GM23248 (cell line): ENCODE results near the gene CEP85. TPM values are rescaled to one million over a fixed set of nuclear protein-coding genes. Genes with fewer than 3 reads are reported as not detected.

Experiments
- DNase-seq: peaks from one replicate; pipeline ENCODE4 v3.0.0-alpha.2; 2015
- H2AFZ ChIP-seq: fragments of 200-600 bp; sonication (generic); 2 replicates; pipeline ENCODE4 v1.6.1; 2016; ENCODE audit warnings: antibody characterized with exemption
- H3F3A ChIP-seq: fragments of 200-600 bp; sonication (generic); 2 replicates; pipeline ENCODE4 v1.6.1; 2016; ENCODE audit warnings: mild to moderate bottlenecking, antibody characterized with exemption, mixed run types; ENCODE audit not compliant: insufficient read depth
- H3K27ac ChIP-seq: fragments of 200-600 bp; sonication (generic); 2 replicates; pipeline ENCODE4 v1.5.1; 2016; ENCODE audit warnings: mild to moderate bottlenecking
- H3K27me3 ChIP-seq: fragments of 200-600 bp; sonication (generic); replicated peaks from 2 replicates; pipeline ENCODE4 v1.6.1; 2016; ENCODE audit warnings: mild to moderate bottlenecking; ENCODE audit not compliant: insufficient read depth
- H3K36me3 ChIP-seq: fragments of 200-600 bp; sonication (generic); 2 replicates; pipeline ENCODE4 v1.6.1; 2016; ENCODE audit warnings: low read depth, mild to moderate bottlenecking
- H3K4me1 ChIP-seq: fragments of 200-600 bp; sonication (generic); 2 replicates; pipeline ENCODE4 v1.6.1; 2016; ENCODE audit warnings: mild to moderate bottlenecking; ENCODE audit not compliant: insufficient read depth
- H3K4me2 ChIP-seq: fragments of 200-600 bp; sonication (generic); one replicate; pipeline ENCODE4 v1.6.1; 2016; ENCODE audit warnings: mild to moderate bottlenecking; ENCODE audit not compliant: unreplicated experiment
- H3K4me3 ChIP-seq: fragments of 200-600 bp; sonication (generic); 2 replicates; pipeline ENCODE4 v1.5.1; 2016; ENCODE audit warnings: mild to moderate bottlenecking
- H3K79me2 ChIP-seq: fragments of 200-600 bp; sonication (generic); 2 replicates; pipeline ENCODE4 v1.6.1; 2016; ENCODE audit warnings: mild to moderate bottlenecking; ENCODE audit not compliant: insufficient read depth
- H3K9ac ChIP-seq: fragments of 200-600 bp; sonication (generic); 2 replicates; pipeline ENCODE4 v1.6.1; 2016; ENCODE audit warnings: mild to moderate bottlenecking
- H3K9me2 ChIP-seq: fragments of 200-600 bp; sonication (generic); 2 replicates; pipeline ENCODE4 v1.6.1; 2016; ENCODE audit warnings: mixed run types, mild to moderate bottlenecking, moderate library complexity; ENCODE audit not compliant: insufficient read depth
- H3K9me3 ChIP-seq: fragments of 200-600 bp; sonication (generic); one replicate; pipeline ENCODE4 v1.6.1; 2017; ENCODE audit warnings: low read depth
- H4K20me1 ChIP-seq: fragments of 200-600 bp; sonication (generic); 2 replicates; pipeline ENCODE4 v1.6.0; 2016; ENCODE audit not compliant: insufficient read depth
- EZH2 ChIP-seq: fragments of 200-600 bp; sonication (generic); IDR thresholded peaks from 2 replicates; pipeline ENCODE4 v1.6.1; 2018; ENCODE audit warnings: antibody characterized with exemption, mild to moderate bottlenecking; ENCODE audit not compliant: insufficient read depth, poor library complexity, severe bottlenecking
- EZH2phosphoT487 ChIP-seq: fragments of 200-600 bp; sonication (generic); IDR thresholded peaks from 2 replicates; pipeline ENCODE4 v1.6.1; 2018; ENCODE audit warnings: antibody characterized with exemption, moderate library complexity, mild to moderate bottlenecking, low read depth; ENCODE audit not compliant: insufficient read depth
- WGBS, 2 experiments: methylation state at CpG; one replicate each; pipeline ENCODE4 v1.1.6; 2015 to 2017; ENCODE audit warnings: low lambda C conversion rate in 2 of 2, low coverage in 1 of 2; ENCODE audit errors: missing lambda C conversion rate in 2 of 2; 5-methylcytosine and 5-hydroxymethylcytosine counted together
- in situ Hi-C: fragments of 300-500 bp; cut with MboI; formaldehyde crosslinking; loops from 2 replicates; pipeline ENCODE4 v1.15.0; 2020
- polyA plus RNA-seq: library from polyadenylated mRNA; unstranded; fragments of >200 nt; fragmentation: Nextera tagmentation; extraction: Ambion mirVana; gene quantifications from 2 replicates; pipeline ENCODE4 v1.2.1, GENCODE V29; 2016
- total RNA-seq: library from RNA; depleted of rRNA; stranded (reverse); fragments of >200 nt; shearing (Covaris generic); gene quantifications from 2 replicates; pipeline ENCODE4 v1.2.3, GENCODE V29; 2014; rRNA removed

Gene CEP85, protein sequence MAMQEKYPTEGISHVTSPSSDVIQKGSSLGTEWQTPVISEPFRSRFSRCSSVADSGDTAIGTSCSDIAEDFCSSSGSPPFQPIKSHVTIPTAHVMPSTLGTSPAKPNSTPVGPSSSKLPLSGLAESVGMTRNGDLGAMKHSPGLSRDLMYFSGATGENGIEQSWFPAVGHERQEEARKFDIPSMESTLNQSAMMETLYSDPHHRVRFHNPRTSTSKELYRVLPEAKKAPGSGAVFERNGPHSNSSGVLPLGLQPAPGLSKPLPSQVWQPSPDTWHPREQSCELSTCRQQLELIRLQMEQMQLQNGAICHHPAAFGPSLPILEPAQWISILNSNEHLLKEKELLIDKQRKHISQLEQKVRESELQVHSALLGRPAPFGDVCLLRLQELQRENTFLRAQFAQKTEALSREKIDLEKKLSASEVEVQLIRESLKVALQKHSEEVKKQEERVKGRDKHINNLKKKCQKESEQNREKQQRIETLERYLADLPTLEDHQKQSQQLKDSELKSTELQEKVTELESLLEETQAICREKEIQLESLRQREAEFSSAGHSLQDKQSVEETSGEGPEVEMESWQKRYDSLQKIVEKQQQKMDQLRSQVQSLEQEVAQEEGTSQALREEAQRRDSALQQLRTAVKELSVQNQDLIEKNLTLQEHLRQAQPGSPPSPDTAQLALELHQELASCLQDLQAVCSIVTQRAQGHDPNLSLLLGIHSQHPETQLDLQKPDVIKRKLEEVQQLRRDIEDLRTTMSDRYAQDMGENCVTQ
- total RNA-seq (6.2 TPM in 2 replicates), polyA plus RNA-seq (4.6 and 5.0 TPM in 2 replicates)

- peak; percentile 99 for DNase-seq
- Histone ChIP-seq H3F3A (peaks cover 9% of the 10 kb centered on the region; the same call in 1 of the 2 replicates), H3K4me2 (peak within 1 kb of the TSS; percentile 92), H3K27me3 (no peaks in the 10 kb centered on the region), H3K9me2 (no peaks in the 10 kb centered on the region), H3K4me1 (peaks cover 6% of the 10 kb centered on the region), H3K79me2 (peaks cover 42% of the 10 kb centered on the region), H2AFZ (peak within 1 kb of the TSS; percentile 96), H3K36me3 (no peaks in the 10 kb centered on the region), H3K4me3 (peak within 1 kb of the TSS; percentile 94), H3K9ac (peak within 1 kb of the TSS; percentile 80), H4K20me1 (no peaks in the 10 kb centered on the region), H3K9me3 (no peaks in the 10 kb centered on the region), H3K27ac (peak within 1 kb of the TSS; percentile 67)
- WGBS, 2 experiments, result 1% methylated on average over 70 to 73 of the region's 73 CpGs
- in situ Hi-C loops, result no loop called here
- TF ChIP-seq EZH2phosphoT487, result no peak
- TF ChIP-seq EZH2, result no peak
These were observed at the start of gene CEP85 for GRCh38 chr1:26233903-26234643. Gene CEP85, plus strand, starts transcription at chr1:26234200. Its CDS starts 5,584 bp downstream, at chr1:26239784.

DNA sequence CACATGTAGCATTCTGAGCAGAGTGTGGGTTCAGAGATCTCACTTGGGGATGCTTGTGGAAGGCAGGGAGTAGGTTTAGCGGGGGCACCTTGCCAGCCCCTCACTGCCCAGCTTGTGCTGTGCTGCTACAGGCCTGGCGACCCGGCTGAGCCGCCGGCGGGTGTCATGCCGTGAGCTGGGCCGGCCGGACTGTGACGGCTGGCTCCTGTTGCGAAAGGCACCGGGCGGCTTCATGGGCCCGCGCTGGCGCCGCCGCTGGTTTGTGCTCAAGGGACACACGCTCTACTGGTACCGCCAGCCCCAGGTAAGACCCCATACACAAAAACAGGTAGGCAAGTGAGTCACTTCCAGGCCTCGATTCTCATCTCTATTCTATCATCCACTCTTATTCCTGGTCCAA, 49.1 kb upstream of the CEP85 start:
- in situ Hi-C loops, result no loop called here
- H3K4me2 ChIP-seq, result no peak overlapping the region
- H3K27ac ChIP-seq, result no peak overlapping the region
- H3K4me1 ChIP-seq, result no peaks in the 10 kb centered on the region
- 90 to 91% methylated on average over 21 of the region's 21 CpGs for whole genome bisulfite sequencing, 2 experiments
- no peaks in the 10 kb centered on the region for H3K27me3 ChIP-seq
- H3K36me3 ChIP-seq, result no peaks in the 10 kb centered on the region
- H3K79me2 ChIP-seq, result no peaks in the 10 kb centered on the region
- no peak overlapping the region for H2AFZ ChIP-seq
- no peak for DNase-seq
- H3K4me3 ChIP-seq, result no peak overlapping the region
- H3F3A ChIP-seq, result no peaks in the 10 kb centered on the region
- no peak overlapping the region for H3K9ac ChIP-seq
- H3K9me2 ChIP-seq, result no peaks in the 10 kb centered on the region
- TF ChIP-seq EZH2 (no peak), EZH2phosphoT487 (no peak)
- no peaks in the 10 kb centered on the region for H3K9me3 ChIP-seq
- no peaks in the 10 kb centered on the region for H4K20me1 ChIP-seq

DNA sequence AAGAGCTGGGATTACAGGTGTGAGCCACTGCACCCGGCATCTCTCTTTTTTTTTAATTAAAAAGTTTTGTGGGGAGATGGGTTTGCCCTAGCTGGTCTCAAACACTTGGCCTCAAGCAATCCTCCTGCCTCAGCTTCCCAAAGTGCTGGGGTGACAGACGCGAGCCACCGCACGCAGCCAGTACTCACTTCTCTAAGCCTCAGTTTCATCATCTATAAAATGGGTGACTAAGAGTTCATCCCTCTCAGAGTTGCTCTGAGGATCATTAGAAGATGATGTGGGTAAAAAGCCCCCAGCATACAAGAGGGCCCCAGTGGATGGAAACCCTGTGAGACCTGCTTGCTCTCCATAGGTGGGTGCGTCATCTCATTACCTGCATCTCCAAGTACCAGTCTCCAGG, 46.1 kb upstream of the CEP85 start:
- WGBS, 2 experiments, result 84 to 94% methylated on average over 6 of the region's 6 CpGs
- in situ Hi-C loops, result no loop called here

GRCh38 chr1:26188477-26188876, 45.5 kb upstream of the CEP85 start:
- no peak for DNase-seq

More for the DNA sequence above, 46.1 kb upstream of the CEP85 start:
- TF ChIP-seq EZH2 (no peak), EZH2phosphoT487 (no peak)
- no peak for DNase-seq
- Histone ChIP-seq H3K36me3 (no peaks in the 10 kb centered on the region), H3K79me2 (no peaks in the 10 kb centered on the region), H4K20me1 (no peaks in the 10 kb centered on the region), H3K9me3 (no peaks in the 10 kb centered on the region), H3K9me2 (no peaks in the 10 kb centered on the region), H3K27ac (no peak overlapping the region), H2AFZ (no peak overlapping the region), H3K4me2 (no peak overlapping the region), H3K4me3 (no peak overlapping the region), H3F3A (no peaks in the 10 kb centered on the region), H3K9ac (no peak overlapping the region), H3K27me3 (no peaks in the 10 kb centered on the region), H3K4me1 (no peaks in the 10 kb centered on the region)

More at GRCh38 chr1:26188477-26188876, 45.5 kb upstream of the CEP85 start:
- H3K27me3 ChIP-seq, result no peaks in the 10 kb centered on the region; the same call in 1 of the 2 replicates
- no peaks in the 10 kb centered on the region for H3K4me1 ChIP-seq
- H3F3A ChIP-seq, result no peaks in the 10 kb centered on the region
- H3K4me3 ChIP-seq, result no peak overlapping the region
- H3K4me2 ChIP-seq, result no peak overlapping the region
- in situ Hi-C loops, result no loop called here
- H3K36me3 ChIP-seq, result no peaks in the 10 kb centered on the region
- H3K9me2 ChIP-seq, result no peaks in the 10 kb centered on the region
- no peaks in the 10 kb centered on the region for H3K9me3 ChIP-seq
- no peaks in the 10 kb centered on the region for H4K20me1 ChIP-seq
- TF ChIP-seq EZH2phosphoT487, result no peak
- no peak for TF ChIP-seq EZH2
- no peaks in the 10 kb centered on the region for H3K79me2 ChIP-seq
- H3K9ac ChIP-seq, result no peak overlapping the region
- 83 to 95% methylated on average over 8 of the region's 8 CpGs for WGBS, 2 experiments
- no peak overlapping the region for H3K27ac ChIP-seq
- no peak overlapping the region for H2AFZ ChIP-seq
